Prostate gland (tissue), 2 donors: ENCODE data around the gene MTARC1.

Experiments
- CTCF ChIP-seq, 4 experiments: fragments of 200-600 bp in 2 of 4; fragments of 450-650 bp in 2 of 4; sonication (generic) in 2 of 4; IDR thresholded peaks; 1 replicate in 3 of 4; 2 replicates in 1 of 4; pipeline ENCODE4 v1.5.1; 2016 to 2019; ENCODE audit warnings: antibody characterized with exemption in 4 of 4, mild to moderate bottlenecking in 2 of 4, moderate library complexity in 2 of 4
- POLR2A ChIP-seq: fragments of 450-650 bp; IDR thresholded peaks from one replicate; pipeline ENCODE4 v1.6.1; 2016; ENCODE audit warnings: antibody characterized with exemption, mild to moderate bottlenecking
- POLR2AphosphoS5 ChIP-seq: sonication (generic); formaldehyde crosslinking; IDR thresholded peaks from one replicate; pipeline ENCODE4 v1.6.1; 2017; ENCODE audit warnings: antibody characterized with exemption

DNA sequence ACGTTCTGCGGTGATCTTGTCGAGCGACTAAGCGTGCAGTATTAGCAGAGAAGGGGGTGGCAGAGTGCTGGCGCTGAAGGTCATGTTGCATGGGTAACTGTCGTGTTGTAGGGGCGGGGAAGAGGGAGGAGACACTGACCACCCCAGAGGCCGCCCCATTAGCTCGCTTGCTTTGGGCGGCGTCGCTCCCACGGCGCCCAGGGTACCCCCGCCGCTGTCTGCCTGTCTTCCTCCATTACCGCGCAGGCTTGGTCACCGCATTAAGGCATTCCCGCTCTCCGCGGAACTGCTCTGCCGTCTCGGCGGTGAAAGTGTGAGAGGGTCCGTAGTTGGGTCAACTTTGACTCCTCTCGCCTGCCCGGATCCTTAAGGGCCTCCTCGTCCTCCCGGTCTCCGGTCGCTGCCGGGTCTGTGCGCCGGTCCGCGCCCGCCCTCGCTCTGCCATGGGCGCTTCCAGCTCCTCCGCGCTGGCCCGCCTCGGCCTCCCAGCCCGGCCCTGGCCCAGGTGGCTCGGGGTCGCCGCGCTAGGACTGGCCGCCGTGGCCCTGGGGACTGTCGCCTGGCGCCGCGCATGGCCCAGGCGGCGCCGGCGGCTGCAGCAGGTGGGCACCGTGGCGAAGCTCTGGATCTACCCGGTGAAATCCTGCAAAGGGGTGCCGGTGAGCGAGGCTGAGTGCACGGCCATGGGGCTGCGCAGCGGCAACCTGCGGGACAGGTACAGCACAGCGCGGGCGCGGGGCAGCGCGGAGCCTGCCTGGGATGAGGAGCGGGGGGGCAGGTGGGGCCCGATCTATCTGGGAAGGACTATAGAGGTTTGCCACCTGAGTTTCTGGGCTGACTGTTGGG, 38.4 kb upstream of the MTARC1 start, which contains the start of gene MTARC2:
- TF ChIP-seq POLR2AphosphoS5 (peak; percentile 81), CTCF (IDR thresholded peaks at IDR 0.05) (peak in 1 of 4 experiments; percentile 22), POLR2A (peak; percentile 87)
